Natural killer cell (primary cell): ENCODE data around the gene RUFY1. TPM values are rescaled to one million over a fixed set of nuclear protein-coding genes. Genes with fewer than 3 reads are reported as not detected.
A peak's percentile ranks its signal among the peaks of the same experiment; 100 is the strongest.
"Not testable (repeated sequence)": the region's sequence is repeated elsewhere in the genome, so short reads cannot be mapped to it uniquely, and the experiment has no call there.

Experiments
- ATAC-seq, 3 donors: fragments of 150-1000 bp in 2 of 3; fragments of 200-7000 bp in 1 of 3; cut with Tn5 transposase; 1 replicate in 1 of 3; 2 replicates in 2 of 3; pipeline ENCODE4 v1.10.0; 2021; ENCODE audit warnings: mild to moderate bottlenecking in 2 of 3, moderate library complexity in 2 of 3
- DNase-seq, 2 donors: peaks; one replicate each; pipeline versions ENCODE4 v3.0.0 to v3.0.0-alpha.2; 2013 to 2021; ENCODE audit warnings: mixed read lengths in 1 of 2
- H3K27ac ChIP-seq: one replicate; pipeline ENCODE4 v1.5.1; 2013; ENCODE audit warnings: mild to moderate bottlenecking, low read length
- H3K27me3 ChIP-seq: one replicate; pipeline ENCODE4 v1.6.1; 2013; ENCODE audit warnings: low read length; ENCODE audit not compliant: control insufficient read depth, insufficient read depth
- H3K36me3 ChIP-seq: one replicate; pipeline ENCODE4 v1.6.1; 2013; ENCODE audit warnings: low read length; ENCODE audit not compliant: control insufficient read depth, insufficient read depth
- H3K4me1 ChIP-seq: one replicate; pipeline ENCODE4 v1.6.1; 2013; ENCODE audit warnings: low read length; ENCODE audit not compliant: control insufficient read depth, insufficient read depth
- H3K4me3 ChIP-seq: one replicate; pipeline ENCODE4 v1.5.1; 2013; ENCODE audit warnings: low read length
- H3K9me3 ChIP-seq: one replicate; pipeline ENCODE4 v1.6.1; 2013; ENCODE audit warnings: low read length; ENCODE audit not compliant: control insufficient read depth, insufficient read depth
- H3K27ac Mint-ChIP-seq, 2 donors: one replicate each; pipeline ENCODE4 v1.8.0; 2022; ENCODE audit warnings: mild to moderate bottlenecking in 2 of 2, mixed read lengths in 2 of 2, moderate library complexity in 1 of 2
- H3K27me3 Mint-ChIP-seq, 2 donors: one replicate each; pipeline ENCODE4 v1.8.0; 2022; ENCODE audit warnings: low read depth in 2 of 2, mixed read lengths in 2 of 2
- H3K36me3 Mint-ChIP-seq: one replicate; pipeline ENCODE4 v1.8.0; 2022; ENCODE audit warnings: mixed read lengths
- H3K4me1 Mint-ChIP-seq, 2 donors: one replicate each; pipeline ENCODE4 v1.8.0; 2022; ENCODE audit warnings: mixed read lengths in 2 of 2
- H3K4me3 Mint-ChIP-seq: one replicate; pipeline ENCODE4 v1.8.0; 2022; ENCODE audit warnings: mild to moderate bottlenecking, moderate library complexity, mixed read lengths
- H3K9me3 Mint-ChIP-seq, 2 donors: one replicate each; pipeline ENCODE4 v1.8.0; 2022; ENCODE audit warnings: mixed read lengths in 2 of 2
- CTCF ChIP-seq: fragments of 200-600 bp; IDR thresholded peaks from one replicate; pipeline ENCODE4 v1.8.0; 2022; ENCODE audit warnings: antibody characterized with exemption
- WGBS: methylation state at CpG from one replicate; pipeline ENCODE4 v1.1.7; 2013; ENCODE audit warnings: missing lambda C conversion rate; ENCODE audit not compliant: insufficient coverage; 5-methylcytosine and 5-hydroxymethylcytosine counted together
- intact Hi-C: fragments of 100-400 bp; cut with micrococcal nuclease; formaldehyde crosslinking; loops from one replicate; pipeline ENCODE4 v1.14.2; 2022
- total RNA-seq, 4 donors: library from RNA; stranded (reverse); fragments of 120-200 nt in 1 of 4; gene quantifications; one replicate each; pipeline versions ENCODE4 v1.2.3 to v1.2.4, GENCODE V29; 2013 to 2022

The RUFY1 gene
- total RNA-seq, 3 donors from 2014 or later (not counting 1 experiment from before 2014, with no cell fraction given): 40.4 to 48.7 (median 46.6) TPM

GRCh38 chr5:179643141-179643920 lies 93.0 kb downstream of the RUFY1 start:
- H3K4me1 Mint-ChIP-seq, H3K4me3 Mint-ChIP-seq, H3K27ac Mint-ChIP-seq, H3K9me3 ChIP-seq, H3K9me3 Mint-ChIP-seq, H3K4me3 ChIP-seq, H3K27me3 ChIP-seq, H3K36me3 ChIP-seq, H3K4me1 ChIP-seq, H3K27me3 Mint-ChIP-seq, H3K36me3 Mint-ChIP-seq, H3K27ac ChIP-seq, ATAC-seq, DNase-seq, intact Hi-C loops: not testable (repeated sequence)
- WGBS: 87% methylated on average over 14 of the region's 16 CpGs

DNA sequence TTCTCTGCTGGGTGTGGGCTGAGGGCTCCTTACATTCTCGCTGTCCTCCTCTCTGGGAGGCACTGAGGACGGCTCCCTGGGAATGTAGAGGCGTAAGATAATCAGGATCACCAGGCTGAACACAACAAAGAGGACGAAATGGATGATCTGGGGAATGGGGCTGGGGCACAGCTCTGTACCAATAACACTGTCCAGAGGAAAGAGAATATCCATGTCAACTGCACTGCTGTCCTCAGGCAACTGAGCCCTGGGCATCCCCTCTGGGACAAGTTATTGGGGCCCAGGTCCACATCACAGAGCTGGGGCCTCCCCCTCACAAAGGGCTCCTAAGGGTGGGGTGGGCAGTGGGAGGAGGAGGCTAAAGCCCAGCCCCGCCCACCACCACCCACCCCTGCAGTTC lies 94.4 kb downstream of the RUFY1 start:
- H3K27me3 Mint-ChIP-seq, H3K9me3 ChIP-seq, H3K4me3 Mint-ChIP-seq, H3K4me1 Mint-ChIP-seq, intact Hi-C loops, H3K27ac ChIP-seq, H3K27ac Mint-ChIP-seq, H3K36me3 ChIP-seq, ATAC-seq, H3K4me3 ChIP-seq, DNase-seq, H3K4me1 ChIP-seq, H3K27me3 ChIP-seq, H3K9me3 Mint-ChIP-seq, H3K36me3 Mint-ChIP-seq: not testable (repeated sequence)
- WGBS: 92% methylated on average over 5 of the region's 5 CpGs

- ATAC-seq: no peak
- H3K9me3 Mint-ChIP-seq: no peaks in the 10 kb centered on the region
- Histone ChIP-seq H3K4me3 (no peak overlapping the region), H3K4me1 (no peaks in the 10 kb centered on the region), H3K9me3 (no peaks in the 10 kb centered on the region), H3K27me3 (no peaks in the 10 kb centered on the region), H3K27ac (no peak overlapping the region), H3K36me3 (no peaks in the 10 kb centered on the region)
- no peaks in the 10 kb centered on the region for H3K4me1 Mint-ChIP-seq
- DNase-seq: no peak
- no peak overlapping the region for H3K27ac Mint-ChIP-seq
- intact Hi-C loops: no loop called here
- TF ChIP-seq CTCF: no peak
- no peak overlapping the region for H3K4me3 Mint-ChIP-seq
- no peaks in the 10 kb centered on the region for H3K36me3 Mint-ChIP-seq
- whole genome bisulfite sequencing: 92% methylated on average over 8 of the region's 9 CpGs
- H3K27me3 Mint-ChIP-seq: no peaks in the 10 kb centered on the region
Observed at GRCh38 chr5:179648410-179648809, 98.1 kb downstream of the RUFY1 start.

GRCh38 chr5:179649166-179649703 lies 98.9 kb downstream of the RUFY1 start:
- H3K4me1 Mint-ChIP-seq, H3K27ac ChIP-seq, DNase-seq, H3K36me3 ChIP-seq, ATAC-seq, H3K27me3 Mint-ChIP-seq, H3K4me1 ChIP-seq, H3K4me3 ChIP-seq, H3K9me3 ChIP-seq, H3K27me3 ChIP-seq, intact Hi-C loops, H3K36me3 Mint-ChIP-seq, H3K27ac Mint-ChIP-seq, H3K9me3 Mint-ChIP-seq, H3K4me3 Mint-ChIP-seq: not testable (repeated sequence)
- WGBS: 80% methylated on average over 5 of the region's 10 CpGs

DNA sequence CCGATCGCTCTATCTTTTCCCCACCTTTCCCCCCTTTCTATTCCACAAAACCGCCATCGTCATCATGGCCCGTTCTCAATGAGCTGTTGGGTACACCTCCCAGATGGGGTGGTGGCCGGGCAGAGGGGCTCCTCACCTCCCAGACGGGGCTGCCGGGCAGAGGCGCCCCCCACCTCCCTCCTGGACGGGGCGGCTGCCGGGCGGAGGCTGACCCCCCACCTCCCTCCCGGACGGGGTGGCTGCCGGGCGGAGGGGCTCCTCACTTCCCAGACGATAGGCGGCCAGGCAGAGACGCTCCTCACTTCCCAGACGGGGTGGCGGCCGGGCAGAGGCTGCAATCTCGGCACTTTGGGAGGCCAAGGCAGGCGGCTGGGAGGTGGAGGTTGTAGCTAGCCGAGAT lies 99.9 kb downstream of the RUFY1 start:
- DNase-seq, H3K4me1 ChIP-seq, H3K4me1 Mint-ChIP-seq, H3K36me3 Mint-ChIP-seq, H3K36me3 ChIP-seq, H3K27ac ChIP-seq, ATAC-seq, intact Hi-C loops, H3K27ac Mint-ChIP-seq, H3K4me3 ChIP-seq, H3K27me3 ChIP-seq, H3K9me3 ChIP-seq, H3K9me3 Mint-ChIP-seq, H3K4me3 Mint-ChIP-seq, H3K27me3 Mint-ChIP-seq: not testable (repeated sequence)
- WGBS: 97% methylated on average over 14 of the region's 26 CpGs

DNA sequence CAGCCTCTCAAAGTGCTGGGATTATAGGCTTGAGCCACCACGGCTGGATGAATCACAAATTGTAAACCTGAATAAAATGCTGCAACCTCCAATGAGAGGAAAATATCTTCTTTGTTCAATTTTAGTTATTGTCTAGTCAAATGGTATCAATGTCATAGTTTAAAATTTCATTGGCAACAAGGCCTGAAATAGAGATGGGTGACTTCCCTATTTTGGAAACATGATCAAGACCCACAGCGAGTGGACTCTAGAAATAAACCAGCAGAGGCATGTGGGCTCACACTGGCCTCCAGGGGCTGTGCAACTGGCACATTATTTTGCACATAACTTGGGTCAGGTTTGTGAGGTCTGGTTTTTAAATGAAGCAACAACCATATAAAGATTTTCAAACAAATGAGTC lies 102.8 kb downstream of the RUFY1 start:
- DNase-seq, H3K27me3 ChIP-seq, H3K27ac Mint-ChIP-seq, ATAC-seq, H3K4me1 ChIP-seq, H3K9me3 ChIP-seq, H3K36me3 ChIP-seq, intact Hi-C loops, H3K4me3 ChIP-seq, H3K27me3 Mint-ChIP-seq, H3K36me3 Mint-ChIP-seq, H3K27ac ChIP-seq, H3K4me3 Mint-ChIP-seq, H3K9me3 Mint-ChIP-seq, H3K4me1 Mint-ChIP-seq: not testable (repeated sequence)
- 33% methylated on average over 1 of the region's 2 CpGs for WGBS

GRCh38 chr5:179657302-179658178 lies 107.2 kb downstream of the RUFY1 start:
- ATAC-seq: peak; percentile 95 to 97 (median 96)
- H3K4me3 Mint-ChIP-seq, DNase-seq: not testable (repeated sequence)

More at GRCh38 chr5:179657302-179658178, 107.2 kb downstream of the RUFY1 start:
- H3K4me1 Mint-ChIP-seq, H3K27ac Mint-ChIP-seq, intact Hi-C loops, H3K9me3 ChIP-seq, H3K36me3 ChIP-seq, H3K9me3 Mint-ChIP-seq, H3K27me3 Mint-ChIP-seq, H3K4me3 ChIP-seq, H3K27me3 ChIP-seq, H3K27ac ChIP-seq, H3K36me3 Mint-ChIP-seq: not testable (repeated sequence)
- no CpG with 5 or more reads among the region's 50 CpGs for WGBS
- peaks cover 13% of the 10 kb centered on the region for H3K4me1 ChIP-seq
